Caco-2 (cell line): ENCODE measurements around the gene KCNQ5. TPM values are rescaled to one million over a fixed set of nuclear protein-coding genes. Genes with fewer than 3 reads are reported as not detected.

Experiments
- BruUV-seq: library from RNA; stranded (reverse); fragments of 400-500 nt; replicated peaks from 2 replicates; lab custom pipeline; 2021; lab: Mats Ljungman, UMichigan
- CTCF ChIA-PET: fragments of 300-600 bp; sonication (Branson Sonifier 250); formaldehyde crosslinking; loops from one replicate; lab custom pipeline; 2022; ENCODE audit warnings: antibody characterized with exemption; lab: Charles Lee
- POLR2A ChIA-PET: fragments of 300-600 bp; sonication (Branson Sonifier 250); formaldehyde crosslinking; loops from one replicate; lab custom pipeline; 2022; ENCODE audit warnings: antibody characterized with exemption; lab: Charles Lee
- DNase-seq, 2 experiments: peaks; one replicate each; pipeline versions ENCODE4 v3.0.0 to v3.0.0-alpha.2; 2020 to 2022
- H3K27me3 ChIP-seq: replicated peaks from 2 replicates; pipeline ENCODE4 v1.6.0; 2011; ENCODE audit warnings: low read length; ENCODE audit not compliant: control insufficient read depth, insufficient read depth
- H3K36me3 ChIP-seq: 2 replicates; pipeline ENCODE4 v1.5.1; 2011; ENCODE audit warnings: low read length; ENCODE audit not compliant: control insufficient read depth, insufficient read depth
- H3K4me1 ChIP-seq: fragments of 250-450 bp; sonication (Bioruptor Pico); 2 replicates; pipeline ENCODE4 v1.5.1; 2020; ENCODE audit warnings: mild to moderate bottlenecking
- H3K4me3 ChIP-seq: 2 replicates; pipeline ENCODE4 v1.5.1; 2011; ENCODE audit warnings: low read depth, mild to moderate bottlenecking, control low read depth, low read length
- H3K9me3 ChIP-seq: fragments of 250-450 bp; sonication (Bioruptor Pico); 2 replicates; pipeline ENCODE4 v1.5.1; 2020; ENCODE audit warnings: mild to moderate bottlenecking, moderate library complexity
- H3K27ac Mint-ChIP-seq: one replicate; pipeline ENCODE4 v1.8.0; 2022; ENCODE audit warnings: mixed read lengths; ENCODE audit not compliant: unreplicated experiment
- H3K27me3 Mint-ChIP-seq: one replicate; pipeline ENCODE4 v1.8.0; 2022; ENCODE audit warnings: mixed read lengths; ENCODE audit not compliant: insufficient read depth, unreplicated experiment
- H3K36me3 Mint-ChIP-seq: one replicate; pipeline ENCODE4 v1.8.0; 2022; ENCODE audit warnings: mild to moderate bottlenecking, mixed read lengths; ENCODE audit not compliant: insufficient read depth, unreplicated experiment
- H3K4me1 Mint-ChIP-seq: one replicate; pipeline ENCODE4 v1.8.0; 2022; ENCODE audit warnings: low read depth, mixed read lengths; ENCODE audit not compliant: unreplicated experiment
- H3K4me3 Mint-ChIP-seq: one replicate; pipeline ENCODE4 v1.8.0; 2022; ENCODE audit warnings: mild to moderate bottlenecking, moderate library complexity, mixed read lengths; ENCODE audit not compliant: unreplicated experiment
- H3K9me3 Mint-ChIP-seq: one replicate; pipeline ENCODE4 v1.8.0; 2022; ENCODE audit warnings: mixed read lengths; ENCODE audit not compliant: unreplicated experiment
- intact Hi-C: fragments of 100-400 bp; cut with micrococcal nuclease; formaldehyde crosslinking; loops from one replicate; pipeline ENCODE4 v1.10.0; 2022; ENCODE audit not compliant: unreplicated experiment
- total RNA-seq: library from RNA; stranded (reverse); gene quantifications from 2 replicates; pipeline ENCODE4 v1.2.3, GENCODE V29; 2022
- TF ChIP-seq, protein P1 (sequence below), 2 experiments: fragments of 200-600 bp in 1 of 2; IDR thresholded peaks; 1 replicate in 1 of 2; 2 replicates in 1 of 2; pipeline versions ENCODE4 v1.5.1 to v1.8.0; 2011 to 2022; ENCODE audit warnings: antibody characterized with exemption in 1 of 2, control low read depth in 1 of 2, inconsistent platforms in 1 of 2, low read depth in 1 of 2, low read length in 1 of 2, mild to moderate bottlenecking in 1 of 2, moderate library complexity in 1 of 2; ENCODE audit not compliant: insufficient read depth in 1 of 2, severe bottlenecking in 1 of 2, unreplicated experiment in 1 of 2

The KCNQ5 gene
- total RNA-seq, 1 experiment from 2014 or later = 0.20 TPM

DNA sequence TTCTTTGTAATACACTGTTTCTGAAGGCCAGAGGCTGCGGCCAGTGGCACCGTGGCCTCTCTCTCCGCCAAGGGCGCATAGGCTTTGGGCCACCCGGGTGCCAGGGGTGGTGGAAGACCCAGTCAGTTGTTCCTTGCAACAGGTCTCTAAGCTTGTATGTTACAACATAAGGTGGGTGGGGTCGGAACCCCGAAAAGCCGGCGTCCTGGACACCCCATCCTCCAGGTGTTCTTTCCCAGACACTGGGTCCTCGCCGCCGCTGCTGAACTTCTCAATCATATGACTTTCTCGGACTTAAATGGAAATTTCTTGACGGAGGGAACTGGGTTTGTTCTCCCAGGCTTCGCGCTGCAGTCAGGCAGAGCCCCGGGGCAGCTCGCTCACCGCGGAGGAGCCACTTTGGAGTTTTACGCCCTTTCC, 983 bp upstream of the KCNQ5 start:
- DNase-seq = no peak
- no TSS peak for BruUV-seq
- Histone ChIP-seq H3K4me3 (no peak overlapping the region), H3K4me1 (no peaks in the 10 kb centered on the region), H3K36me3 (no peaks in the 10 kb centered on the region), H3K9me3 (no peaks in the 10 kb centered on the region), H3K27me3 (no peaks in the 10 kb centered on the region)
- H3K27me3 Mint-ChIP-seq = peaks cover 14% of the 10 kb centered on the region
- H3K4me1 Mint-ChIP-seq = peaks cover 7% of the 10 kb centered on the region
- ChIA-PET CTCF (no interaction called here), POLR2A (no interaction called here)
- no peaks in the 10 kb centered on the region for H3K9me3 Mint-ChIP-seq
- intact Hi-C loops = no loop called here
- TF ChIP-seq, protein P1, sequence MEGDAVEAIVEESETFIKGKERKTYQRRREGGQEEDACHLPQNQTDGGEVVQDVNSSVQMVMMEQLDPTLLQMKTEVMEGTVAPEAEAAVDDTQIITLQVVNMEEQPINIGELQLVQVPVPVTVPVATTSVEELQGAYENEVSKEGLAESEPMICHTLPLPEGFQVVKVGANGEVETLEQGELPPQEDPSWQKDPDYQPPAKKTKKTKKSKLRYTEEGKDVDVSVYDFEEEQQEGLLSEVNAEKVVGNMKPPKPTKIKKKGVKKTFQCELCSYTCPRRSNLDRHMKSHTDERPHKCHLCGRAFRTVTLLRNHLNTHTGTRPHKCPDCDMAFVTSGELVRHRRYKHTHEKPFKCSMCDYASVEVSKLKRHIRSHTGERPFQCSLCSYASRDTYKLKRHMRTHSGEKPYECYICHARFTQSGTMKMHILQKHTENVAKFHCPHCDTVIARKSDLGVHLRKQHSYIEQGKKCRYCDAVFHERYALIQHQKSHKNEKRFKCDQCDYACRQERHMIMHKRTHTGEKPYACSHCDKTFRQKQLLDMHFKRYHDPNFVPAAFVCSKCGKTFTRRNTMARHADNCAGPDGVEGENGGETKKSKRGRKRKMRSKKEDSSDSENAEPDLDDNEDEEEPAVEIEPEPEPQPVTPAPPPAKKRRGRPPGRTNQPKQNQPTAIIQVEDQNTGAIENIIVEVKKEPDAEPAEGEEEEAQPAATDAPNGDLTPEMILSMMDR (IDR thresholded peaks at IDR 0.05; ENCODE audit: insufficient read depth in 1 of 2, low read depth in 1 of 2, low read length in 1 of 2, severe bottlenecking in 1 of 2, unreplicated experiment in 1 of 2) = no peak
- peak overlapping the region; percentile 61 for H3K4me3 Mint-ChIP-seq
- no peaks in the 10 kb centered on the region for H3K36me3 Mint-ChIP-seq
- no peak overlapping the region for H3K27ac Mint-ChIP-seq

DNA sequence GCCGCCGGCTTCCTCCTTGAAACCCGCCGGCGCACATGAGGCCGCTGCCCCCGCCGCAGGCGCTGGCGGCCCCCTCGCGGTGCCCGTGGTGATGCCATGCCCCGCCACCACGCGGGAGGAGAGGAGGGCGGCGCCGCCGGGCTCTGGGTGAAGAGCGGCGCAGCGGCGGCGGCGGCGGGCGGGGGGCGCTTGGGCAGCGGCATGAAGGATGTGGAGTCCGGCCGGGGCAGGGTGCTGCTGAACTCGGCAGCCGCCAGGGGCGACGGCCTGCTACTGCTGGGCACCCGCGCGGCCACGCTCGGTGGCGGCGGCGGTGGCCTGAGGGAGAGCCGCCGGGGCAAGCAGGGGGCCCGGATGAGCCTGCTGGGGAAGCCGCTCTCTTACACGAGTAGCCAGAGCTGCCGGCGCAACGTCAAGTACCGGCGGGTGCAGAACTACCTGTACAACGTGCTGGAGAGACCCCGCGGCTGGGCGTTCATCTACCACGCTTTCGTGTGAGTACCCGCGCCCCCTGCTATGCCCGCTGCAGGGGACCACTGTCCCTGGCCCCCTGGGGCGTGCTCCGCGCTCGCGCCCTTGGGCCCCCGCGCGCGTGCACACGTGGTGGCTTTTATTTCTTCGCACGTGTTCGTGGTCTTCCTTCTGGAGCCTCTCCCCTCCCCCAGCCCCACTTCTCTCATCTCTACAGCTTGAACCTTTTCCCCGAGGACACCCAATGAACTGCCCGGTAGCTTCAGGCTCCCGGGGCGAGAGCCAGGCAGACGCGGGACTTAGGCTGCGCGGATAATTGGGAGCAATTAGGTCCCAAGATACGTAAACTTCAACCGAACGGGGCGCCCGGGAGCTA, 453 bp downstream of the KCNQ5 start:
- ChIA-PET CTCF (no interaction called here), POLR2A (no interaction called here)
- no peak overlapping the region for H3K4me3 Mint-ChIP-seq
- H3K4me1 Mint-ChIP-seq = peaks cover 7% of the 10 kb centered on the region
- Histone ChIP-seq H3K27me3 (no peaks in the 10 kb centered on the region; the same call in 1 of the 2 replicates), H3K4me3 (no peak overlapping the region), H3K36me3 (no peaks in the 10 kb centered on the region), H3K4me1 (no peaks in the 10 kb centered on the region), H3K9me3 (no peaks in the 10 kb centered on the region)
- TF ChIP-seq, protein P1 (IDR thresholded peaks at IDR 0.05; ENCODE audit: insufficient read depth in 1 of 2, low read depth in 1 of 2, low read length in 1 of 2, severe bottlenecking in 1 of 2, unreplicated experiment in 1 of 2) = no peak
- DNase-seq = no peak
- peaks cover 12% of the 10 kb centered on the region for H3K27me3 Mint-ChIP-seq
- no peak overlapping the region for H3K27ac Mint-ChIP-seq
- H3K36me3 Mint-ChIP-seq = no peaks in the 10 kb centered on the region
- no peaks in the 10 kb centered on the region for H3K9me3 Mint-ChIP-seq
- intact Hi-C loops = no loop called here
- BruUV-seq = no TSS peak

DNA sequence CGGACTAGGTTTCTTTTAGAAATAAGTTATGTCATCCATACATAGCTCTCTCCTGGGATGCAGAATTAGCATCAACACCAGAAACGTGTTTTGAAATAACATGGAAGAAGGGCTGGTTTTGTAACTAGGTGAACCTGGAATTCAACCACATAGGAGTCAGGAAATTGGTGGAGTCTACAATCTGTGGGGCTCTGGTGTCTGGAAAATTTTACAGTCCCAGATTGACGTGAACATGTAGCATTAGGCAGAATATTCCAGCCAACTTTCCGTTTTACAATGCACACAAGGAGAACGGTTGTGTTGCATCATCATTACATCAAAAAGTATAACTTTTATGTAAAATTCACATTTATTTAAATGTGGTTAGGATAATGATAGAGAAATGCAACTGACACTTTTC, 1.9 kb downstream of the KCNQ5 start:
- POLR2A ChIA-PET = no interaction called here
- TF ChIP-seq, protein P1 (IDR thresholded peaks at IDR 0.05; ENCODE audit: insufficient read depth in 1 of 2, low read depth in 1 of 2, low read length in 1 of 2, severe bottlenecking in 1 of 2, unreplicated experiment in 1 of 2) = no peak
- H3K4me1 ChIP-seq = no peaks in the 10 kb centered on the region
- Mint-ChIP-seq H3K27me3 (peaks cover 8% of the 10 kb centered on the region), H3K27ac (no peak overlapping the region), H3K36me3 (no peaks in the 10 kb centered on the region), H3K4me3 (no peak overlapping the region), H3K9me3 (no peaks in the 10 kb centered on the region), H3K4me1 (peaks cover 7% of the 10 kb centered on the region)
- CTCF ChIA-PET = no interaction called here
- no TSS peak for BruUV-seq
- H3K36me3 ChIP-seq = no peaks in the 10 kb centered on the region
- H3K9me3 ChIP-seq = no peaks in the 10 kb centered on the region
- H3K27me3 ChIP-seq = no peaks in the 10 kb centered on the region; the same call in 1 of the 2 replicates
- no peak overlapping the region for H3K4me3 ChIP-seq
- intact Hi-C loops = no loop called here
- no peak for DNase-seq
